ENCODE results near the gene SNAP29.

The SNAP29 gene

GRCh38 chr22:20853236-20853660 is 5.6 kb upstream of the SNAP29 start:
- TF ChIP-seq CREB5 (CRISPR knock-in tag; IDR thresholded peaks at IDR 0.05; ENCODE audit: low read depth): no peak
- TF ChIP-seq ZFP3 (CRISPR knock-in tag; IDR thresholded peaks at IDR 0.05): no peak
- no peak for TF ChIP-seq ZNF8 (CRISPR knock-in tag; IDR thresholded peaks at IDR 0.05)
- no peak for TF ChIP-seq POU6F1 (CRISPR knock-in tag; IDR thresholded peaks at IDR 0.05; ENCODE audit: borderline replicate concordance, low read depth)
- no peak for ATAC-seq

- ATAC-seq: no peak
- TF ChIP-seq CSDC2 (CRISPR knock-in tag; IDR thresholded peaks at IDR 0.05): no peak
- TF ChIP-seq PATZ1 (CRISPR knock-in tag; IDR thresholded peaks at IDR 0.05; ENCODE audit: borderline replicate concordance): no peak
- TF ChIP-seq TCF4 (CRISPR knock-in tag; IDR thresholded peaks at IDR 0.05; ENCODE audit: borderline replicate concordance): no peak
- TF ChIP-seq TOX (CRISPR knock-in tag; IDR thresholded peaks at IDR 0.05; ENCODE audit: borderline replicate concordance): no peak
- no peak for TF ChIP-seq ARNTL (CRISPR knock-in tag; IDR thresholded peaks at IDR 0.05; ENCODE audit: borderline replicate concordance, low read depth)
- no peak for TF ChIP-seq ZNF70 (CRISPR knock-in tag; IDR thresholded peaks at IDR 0.05)
- TF ChIP-seq ZFP3 (CRISPR knock-in tag; IDR thresholded peaks at IDR 0.05): no peak
- no peak for TF ChIP-seq SNAI2 (CRISPR knock-in tag; IDR thresholded peaks at IDR 0.05)
- no peak for TF ChIP-seq CSRNP3 (CRISPR knock-in tag; IDR thresholded peaks at IDR 0.05)
- TF ChIP-seq ZNF8 (CRISPR knock-in tag; IDR thresholded peaks at IDR 0.05): no peak
- TF ChIP-seq ZC3H10 (CRISPR knock-in tag; IDR thresholded peaks at IDR 0.05): no peak
- no peak for TF ChIP-seq ESRRG (CRISPR knock-in tag; IDR thresholded peaks at IDR 0.05)
- TF ChIP-seq CREB5 (CRISPR knock-in tag; IDR thresholded peaks at IDR 0.05; ENCODE audit: low read depth): no peak
- TF ChIP-seq ZFP30 (CRISPR knock-in tag; IDR thresholded peaks at IDR 0.05): no peak
- no peak for TF ChIP-seq RARB (CRISPR knock-in tag; IDR thresholded peaks at IDR 0.05)
- no peak for TF ChIP-seq TSHZ2 (CRISPR knock-in tag; IDR thresholded peaks at IDR 0.05)
- TF ChIP-seq ISL1 (CRISPR knock-in tag; IDR thresholded peaks at IDR 0.05): no peak
- TF ChIP-seq POU6F1 (CRISPR knock-in tag; IDR thresholded peaks at IDR 0.05; ENCODE audit: borderline replicate concordance, low read depth): no peak
- no peak for TF ChIP-seq BACH2 (CRISPR knock-in tag; IDR thresholded peaks at IDR 0.05; ENCODE audit: borderline replicate concordance)
Measured at GRCh38 chr22:20857247-20857643, 1.6 kb upstream of the SNAP29 start.
